LNCaP clone FGC (cell line): ENCODE data around the gene F11.
"Not testable (repeated sequence)": the region's sequence is repeated elsewhere in the genome, so short reads cannot be mapped to it uniquely, and the experiment has no call there.

Experiments used
- DNase-seq: peaks from one replicate; pipeline ENCODE4 v3.0.0-alpha.2; 2011; ENCODE audit warnings: low read depth
- H3K4me3 ChIP-seq: 2 replicates; pipeline ENCODE4 v1.5.1; 2011; ENCODE audit warnings: mild to moderate bottlenecking, low read depth, low read length, control low read depth
- CTCF ChIP-seq: IDR thresholded peaks from 2 replicates; pipeline ENCODE4 v1.5.1; 2012; ENCODE audit warnings: mild to moderate bottlenecking; ENCODE audit not compliant: control insufficient read depth, insufficient read depth; ENCODE audit errors: extremely low read depth

Gene F11

DNA sequence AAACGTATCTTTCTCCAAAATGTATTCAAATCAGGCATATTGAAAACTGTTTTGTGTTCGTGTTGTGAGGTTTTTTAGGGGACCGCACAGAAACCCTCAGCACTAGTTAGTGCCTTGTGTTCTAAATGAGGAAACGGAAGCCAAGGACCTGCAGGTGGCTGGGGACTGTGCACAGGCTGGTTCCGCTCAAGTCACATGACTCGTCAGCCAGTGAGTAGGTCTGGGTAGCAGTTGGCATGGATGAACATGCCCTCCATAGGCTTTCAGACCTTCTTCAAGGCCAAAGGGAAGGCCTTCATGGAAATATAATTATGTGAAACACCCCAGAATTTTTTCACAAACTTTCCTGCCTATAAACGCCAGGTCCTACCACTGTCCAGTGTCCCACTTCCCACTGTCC is 1.3 kb upstream of the F11 start:
- no peak for TF ChIP-seq CTCF
- DNase-seq: no peak
- H3K4me3 ChIP-seq: no peak overlapping the region

DNA sequence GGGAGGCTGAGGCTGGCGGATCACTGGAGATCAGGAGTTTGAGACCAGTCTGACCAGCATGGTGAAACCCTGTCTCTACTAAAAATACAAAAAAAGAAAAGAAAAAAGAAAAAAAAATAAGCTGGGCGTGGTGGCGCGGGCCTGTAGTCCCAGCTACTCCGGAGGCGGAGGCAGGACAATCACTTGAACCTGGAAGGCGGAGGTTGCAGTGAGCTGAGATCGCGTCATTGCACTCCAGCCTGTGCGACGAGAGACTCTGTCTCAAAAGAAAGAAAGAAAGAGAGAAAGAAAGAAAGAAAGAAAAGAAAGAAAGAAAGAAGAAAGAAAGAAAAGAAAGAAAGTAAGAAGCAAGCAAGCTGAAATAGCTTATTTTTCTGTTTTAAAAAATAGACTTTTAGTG is 739 bp upstream of the F11 start:
- DNase-seq, H3K4me3 ChIP-seq: not testable (repeated sequence)

DNA sequence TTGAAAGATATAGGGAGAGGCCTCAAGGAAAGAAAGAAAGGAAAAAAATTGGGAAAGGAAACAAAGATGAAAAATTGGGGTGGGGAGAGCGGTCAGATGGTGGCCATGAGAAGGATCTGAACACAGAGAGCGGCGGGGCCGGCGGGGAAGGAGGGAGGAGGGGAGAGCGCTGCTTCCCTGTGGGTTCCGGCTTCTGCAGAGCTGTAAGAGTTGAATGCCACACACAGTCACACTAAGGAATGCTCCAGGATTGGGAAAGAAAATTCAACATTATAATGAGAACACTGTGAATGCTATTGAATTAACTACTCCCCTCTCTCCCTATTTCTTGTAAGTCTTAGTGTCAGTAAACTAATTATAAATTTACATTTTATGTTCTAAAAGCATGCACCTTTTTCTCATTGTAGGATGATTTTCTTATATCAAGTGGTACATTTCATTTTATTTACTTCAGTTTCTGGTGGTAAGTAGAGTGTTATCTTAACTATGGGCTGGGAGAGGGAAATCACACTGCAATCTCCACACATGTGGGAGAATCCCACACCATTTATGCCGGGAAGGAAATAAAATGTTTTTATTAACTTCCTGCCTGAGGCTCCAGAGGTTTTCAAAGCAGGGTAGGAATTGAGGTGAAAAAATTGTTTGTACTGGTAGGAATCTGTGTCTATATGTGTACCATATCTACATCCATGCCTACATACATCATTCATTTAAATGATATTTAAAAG is 904 bp downstream of the F11 start:
- DNase-seq: no peak
- no peak overlapping the region for H3K4me3 ChIP-seq
- TF ChIP-seq CTCF: no peak

DNA sequence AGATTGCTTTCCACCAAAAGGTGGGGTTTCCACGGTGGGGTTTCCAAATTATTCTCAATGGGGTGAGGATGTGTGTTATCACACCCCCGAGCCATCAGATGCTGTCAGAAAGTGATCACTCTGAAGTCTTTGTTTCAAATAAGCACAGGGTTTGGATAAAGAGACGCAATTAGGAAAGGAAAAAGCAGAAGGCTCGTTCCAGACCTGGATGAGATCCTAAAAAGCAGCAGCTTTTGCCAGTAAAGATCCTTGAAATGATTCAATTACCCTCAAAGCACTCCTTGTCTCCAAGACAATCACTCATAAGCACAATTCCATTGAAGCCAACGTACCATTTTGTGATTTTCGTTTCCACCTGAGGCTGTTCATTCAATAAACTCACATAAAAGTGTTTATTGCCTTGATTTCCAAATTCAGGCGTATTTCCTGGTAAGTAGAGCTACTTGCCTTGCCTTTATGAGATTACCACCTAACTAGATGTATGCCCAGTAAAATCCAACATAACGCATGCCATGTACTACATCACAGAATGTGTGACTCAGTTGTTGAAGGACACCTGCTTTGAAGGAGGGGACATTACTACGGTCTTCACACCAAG is 5.2 kb downstream of the F11 start:
- H3K4me3 ChIP-seq: no peak overlapping the region
- no peak for DNase-seq
- TF ChIP-seq CTCF: no peak

DNA sequence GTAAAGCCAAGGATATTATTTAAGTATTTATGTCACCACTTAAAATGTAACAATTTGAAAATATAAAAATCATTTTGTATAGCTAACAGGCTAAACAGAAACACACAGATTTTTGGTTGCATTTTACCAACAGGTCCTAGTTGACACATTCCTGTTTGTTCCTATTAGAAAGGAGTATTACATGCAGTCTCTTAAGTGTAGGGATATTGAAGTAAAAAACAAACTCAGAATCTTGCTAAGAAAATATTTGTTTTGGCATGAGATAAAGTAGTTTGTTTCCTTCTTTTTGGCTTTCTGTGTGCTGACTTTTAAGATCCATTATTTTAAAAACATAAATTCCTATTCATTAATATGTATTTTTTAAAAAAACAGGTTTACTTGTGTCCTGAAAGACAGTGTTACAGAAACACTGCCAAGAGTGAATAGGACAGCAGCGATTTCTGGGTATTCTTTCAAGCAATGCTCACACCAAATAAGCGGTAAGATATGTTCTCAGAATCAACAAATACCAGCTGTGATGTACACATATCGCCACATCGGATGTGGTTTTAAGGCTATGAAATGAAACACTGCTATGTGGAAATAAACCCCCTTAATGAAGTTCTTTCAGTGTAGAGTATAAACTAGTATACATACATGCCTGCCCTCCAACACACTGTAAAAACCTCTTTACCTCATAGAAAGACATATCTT is 6.9 kb downstream of the F11 start:
- no peak overlapping the region for H3K4me3 ChIP-seq
- DNase-seq: no peak
- no peak for TF ChIP-seq CTCF

- not testable (repeated sequence) for H3K4me3 ChIP-seq, DNase-seq
These were observed 7.4 kb downstream of the F11 start for GRCh38 chr4:186273392-186273789.

DNA sequence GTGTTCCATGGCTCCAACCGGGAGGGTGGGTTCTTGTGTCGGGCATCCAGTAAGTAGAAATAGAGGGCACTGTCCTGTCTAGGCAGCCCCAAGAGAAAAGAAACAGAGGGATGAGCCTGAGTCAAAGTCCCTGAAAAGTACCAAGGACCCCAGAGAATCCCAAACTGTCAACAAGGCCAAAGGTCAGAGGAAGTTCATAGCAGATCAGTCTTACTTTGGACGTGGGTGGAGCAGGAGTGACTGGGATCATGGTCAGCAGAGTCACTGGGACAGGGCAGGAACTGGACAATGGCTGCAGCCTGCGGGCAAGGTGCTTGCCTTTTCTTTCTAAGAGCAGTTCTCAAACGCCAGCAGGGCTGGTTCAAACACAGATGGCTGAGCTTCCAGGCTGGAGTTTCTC is 17.3 kb downstream of the F11 start:
- TF ChIP-seq CTCF: no peak
- H3K4me3 ChIP-seq: no peak overlapping the region
- DNase-seq: no peak

GRCh38 chr4:186285147-186285546 is 19.2 kb downstream of the F11 start:
- DNase-seq: no peak
- H3K4me3 ChIP-seq: no peak overlapping the region
- no peak for TF ChIP-seq CTCF
